WTC11 (cell line): ENCODE data around the gene LTA4H. TPM values are rescaled to one million over a fixed set of nuclear protein-coding genes. Genes with fewer than 3 reads are reported as not detected.

Experiments
- ATAC-seq: fragments of 200-7000 bp; cut with Tn5 transposase; 2 replicates; pipeline ENCODE4 v1.10.0; 2021; ENCODE audit warnings: mild to moderate bottlenecking, moderate library complexity
- CTCF ChIA-PET: fragments of 300-600 bp; sonication (Branson Sonifier 250); formaldehyde crosslinking; loops from one replicate; lab custom pipeline; 2021; ENCODE audit warnings: antibody characterized with exemption; lab: Charles Lee
- POLR2A ChIA-PET: fragments of 350-600 bp; sonication (Branson Sonifier 250); formaldehyde crosslinking; loops from one replicate; lab custom pipeline; 2021; ENCODE audit warnings: antibody characterized with exemption; lab: Charles Lee
- DNase-seq: peaks from one replicate; pipeline ENCODE4 v3.0.0; 2021; ENCODE audit warnings: low spot score
- H3K27ac Mint-ChIP-seq: 2 replicates; pipeline ENCODE4 v1.8.0; 2021; ENCODE audit warnings: mixed read lengths
- H3K27me3 Mint-ChIP-seq: 2 replicates; pipeline ENCODE4 v1.8.0; 2021; ENCODE audit warnings: low read depth, mild to moderate bottlenecking, moderate library complexity, mixed read lengths
- H3K36me3 Mint-ChIP-seq: 2 replicates; pipeline ENCODE4 v1.8.0; 2021; ENCODE audit warnings: mixed read lengths
- H3K4me1 Mint-ChIP-seq: 2 replicates; pipeline ENCODE4 v1.8.0; 2022; ENCODE audit warnings: mixed read lengths
- H3K4me3 Mint-ChIP-seq: 2 replicates; pipeline ENCODE4 v1.8.0; 2021; ENCODE audit warnings: mild to moderate bottlenecking, moderate library complexity, mixed read lengths
- H3K9me3 Mint-ChIP-seq: 2 replicates; pipeline ENCODE4 v1.8.0; 2021; ENCODE audit warnings: mixed read lengths
- ARID4B ChIP-seq: sonication (generic); formaldehyde crosslinking; IDR thresholded peaks from 2 replicates; pipeline ENCODE4 v1.8.0; 2023; ENCODE audit warnings: missing genetic modification reagents, mild to moderate bottlenecking, borderline replicate concordance
- ELF4 ChIP-seq: sonication (generic); formaldehyde crosslinking; IDR thresholded peaks from 2 replicates; pipeline ENCODE4 v1.8.1; 2022; ENCODE audit warnings: low read depth, mild to moderate bottlenecking, moderate library complexity, missing genetic modification reagents
- ETV6 ChIP-seq: sonication (generic); formaldehyde crosslinking; IDR thresholded peaks from 2 replicates; pipeline ENCODE4 v1.8.1; 2022; ENCODE audit warnings: mild to moderate bottlenecking, missing genetic modification reagents
- FOXP1 ChIP-seq: sonication (generic); formaldehyde crosslinking; IDR thresholded peaks from 2 replicates; pipeline ENCODE4 v1.8.0; 2022; ENCODE audit warnings: missing genetic modification reagents, mild to moderate bottlenecking, moderate library complexity, borderline replicate concordance
- GRHL2 ChIP-seq: fragments of 250-450 bp; sonication (Bioruptor Pico); IDR thresholded peaks from 2 replicates; pipeline ENCODE4 v1.8.0; 2022; ENCODE audit warnings: mild to moderate bottlenecking, moderate library complexity; ENCODE audit not compliant: insufficient replicate concordance, severe bottlenecking
- GTF2I ChIP-seq: fragments of 250-450 bp; sonication (Bioruptor Pico); conservative IDR thresholded peaks from 2 replicates; pipeline ENCODE4 v1.4.0; 2021; ENCODE audit warnings: mild to moderate bottlenecking
- NFE2L1 ChIP-seq: sonication (generic); formaldehyde crosslinking; IDR thresholded peaks from 2 replicates; pipeline ENCODE4 v1.8.1; 2023; ENCODE audit warnings: missing genetic modification reagents
- SOX15 ChIP-seq: fragments of 250-450 bp; sonication (Bioruptor Pico); IDR thresholded peaks from 2 replicates; pipeline ENCODE4 v1.9.0; 2021; ENCODE audit warnings: mild to moderate bottlenecking
- TCF7 ChIP-seq: sonication (generic); formaldehyde crosslinking; IDR thresholded peaks from 2 replicates; pipeline ENCODE4 v1.8.0; 2022; ENCODE audit warnings: mild to moderate bottlenecking, low read depth, missing genetic modification reagents, moderate library complexity
- total RNA-seq: library from RNA; stranded (reverse); gene quantifications from 3 replicates; pipeline ENCODE4 v1.2.3, GENCODE V29; 2021
- TF ChIP-seq, protein P1 (sequence below): fragments of 250-450 bp; sonication (Bioruptor Pico); IDR thresholded peaks from 2 replicates; pipeline ENCODE4 v1.8.0; 2021; ENCODE audit warnings: mild to moderate bottlenecking
- TF ChIP-seq, protein P2 (sequence below): sonication (generic); formaldehyde crosslinking; IDR thresholded peaks from 2 replicates; pipeline ENCODE4 v1.8.1; 2022; ENCODE audit warnings: mild to moderate bottlenecking, moderate library complexity, missing genetic modification reagents
- TF ChIP-seq, protein P3 (sequence below): sonication (generic); formaldehyde crosslinking; IDR thresholded peaks from 2 replicates; pipeline ENCODE4 v1.8.1; 2023; ENCODE audit warnings: mild to moderate bottlenecking, missing genetic modification reagents, borderline replicate concordance
- TF ChIP-seq, protein P4 (sequence below): fragments of 250-450 bp; sonication (Bioruptor Pico); conservative IDR thresholded peaks from 2 replicates; pipeline ENCODE4 v1.9.0; 2021; ENCODE audit warnings: mild to moderate bottlenecking
- TF ChIP-seq, protein P5 (sequence below): sonication (generic); formaldehyde crosslinking; IDR thresholded peaks from 2 replicates; pipeline ENCODE4 v1.8.1; 2023; ENCODE audit warnings: mild to moderate bottlenecking, missing genetic modification reagents, moderate library complexity

LTA4H gene
- total RNA-seq, 1 experiment from 2014 or later: 134 TPM

DNA sequence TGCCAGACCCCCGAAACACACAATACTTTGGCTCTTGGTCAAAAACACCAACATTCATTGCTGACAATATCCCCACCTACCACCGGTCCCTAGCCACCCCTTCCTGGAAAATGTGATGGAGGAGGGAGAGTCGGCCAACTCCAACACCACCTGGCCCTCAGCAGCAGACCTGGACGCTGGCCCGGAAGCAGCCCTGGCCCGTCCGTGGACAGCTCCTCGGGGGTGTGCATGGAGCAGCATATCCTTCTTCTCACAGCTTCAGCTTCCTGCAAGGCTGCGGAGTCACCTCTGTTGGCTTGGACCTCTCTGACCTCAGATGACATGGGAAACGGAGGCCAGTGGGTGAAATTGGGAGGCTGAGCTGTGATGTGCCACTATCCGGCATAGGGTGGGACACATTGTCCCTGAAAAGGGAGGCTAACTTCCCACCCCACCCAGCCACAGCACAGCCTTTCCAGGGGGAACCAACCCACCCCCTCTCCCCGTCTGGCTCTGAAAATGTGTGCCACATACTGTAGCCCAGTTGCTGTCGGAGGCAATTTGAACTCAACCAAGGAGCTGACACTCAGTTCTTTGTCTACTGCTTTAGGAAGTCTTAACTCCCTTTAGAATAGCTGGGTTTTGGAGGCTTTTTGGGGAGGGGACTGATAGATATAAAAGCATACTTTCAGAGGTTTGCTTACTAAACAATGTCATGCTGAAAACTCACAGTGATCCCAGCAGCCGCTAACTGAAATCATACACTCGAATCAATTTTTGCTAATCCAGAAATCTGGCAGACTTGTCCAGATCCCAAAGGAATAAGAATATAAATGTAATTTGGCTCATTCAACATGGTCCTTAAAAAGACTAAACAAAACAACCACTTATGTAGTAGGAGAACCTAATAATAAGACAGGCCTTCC lies 43.1 kb upstream of the LTA4H start:
- H3K27me3 Mint-ChIP-seq: no peaks in the 10 kb centered on the region
- H3K4me1 Mint-ChIP-seq: 0 out of 2 replicates have a peak, but pooled peaks cover 7% of the 10 kb centered on the region
- H3K9me3 Mint-ChIP-seq: no peaks in the 10 kb centered on the region
- no peaks in the 10 kb centered on the region for H3K36me3 Mint-ChIP-seq
- H3K4me3 Mint-ChIP-seq: no peak overlapping the region
- DNase-seq (no peak), ATAC-seq (no peak)
- no peak overlapping the region for H3K27ac Mint-ChIP-seq
- ChIA-PET POLR2A (no interaction called here), CTCF (no interaction called here)
- TF ChIP-seq, protein P1, sequence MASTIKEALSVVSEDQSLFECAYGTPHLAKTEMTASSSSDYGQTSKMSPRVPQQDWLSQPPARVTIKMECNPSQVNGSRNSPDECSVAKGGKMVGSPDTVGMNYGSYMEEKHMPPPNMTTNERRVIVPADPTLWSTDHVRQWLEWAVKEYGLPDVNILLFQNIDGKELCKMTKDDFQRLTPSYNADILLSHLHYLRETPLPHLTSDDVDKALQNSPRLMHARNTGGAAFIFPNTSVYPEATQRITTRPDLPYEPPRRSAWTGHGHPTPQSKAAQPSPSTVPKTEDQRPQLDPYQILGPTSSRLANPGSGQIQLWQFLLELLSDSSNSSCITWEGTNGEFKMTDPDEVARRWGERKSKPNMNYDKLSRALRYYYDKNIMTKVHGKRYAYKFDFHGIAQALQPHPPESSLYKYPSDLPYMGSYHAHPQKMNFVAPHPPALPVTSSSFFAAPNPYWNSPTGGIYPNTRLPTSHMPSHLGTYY: no peak
- TF ChIP-seq SOX15 (no peak), ELF4 (CRISPR knock-in tag) (no peak), GRHL2 (CRISPR knock-in tag) (no peak), NFE2L1 (CRISPR knock-in tag) (no peak), ETV6 (CRISPR knock-in tag) (no peak), FOXP1 (CRISPR knock-in tag) (no peak), TCF7 (no peak), ARID4B (CRISPR knock-in tag) (no peak), GTF2I (CRISPR knock-in tag) (no peak)
- TF ChIP-seq, protein P2, sequence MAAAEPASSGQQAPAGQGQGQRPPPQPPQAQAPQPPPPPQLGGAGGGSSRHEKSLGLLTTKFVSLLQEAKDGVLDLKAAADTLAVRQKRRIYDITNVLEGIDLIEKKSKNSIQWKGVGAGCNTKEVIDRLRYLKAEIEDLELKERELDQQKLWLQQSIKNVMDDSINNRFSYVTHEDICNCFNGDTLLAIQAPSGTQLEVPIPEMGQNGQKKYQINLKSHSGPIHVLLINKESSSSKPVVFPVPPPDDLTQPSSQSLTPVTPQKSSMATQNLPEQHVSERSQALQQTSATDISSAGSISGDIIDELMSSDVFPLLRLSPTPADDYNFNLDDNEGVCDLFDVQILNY (CRISPR knock-in tag): no peak
- TF ChIP-seq, protein P3, sequence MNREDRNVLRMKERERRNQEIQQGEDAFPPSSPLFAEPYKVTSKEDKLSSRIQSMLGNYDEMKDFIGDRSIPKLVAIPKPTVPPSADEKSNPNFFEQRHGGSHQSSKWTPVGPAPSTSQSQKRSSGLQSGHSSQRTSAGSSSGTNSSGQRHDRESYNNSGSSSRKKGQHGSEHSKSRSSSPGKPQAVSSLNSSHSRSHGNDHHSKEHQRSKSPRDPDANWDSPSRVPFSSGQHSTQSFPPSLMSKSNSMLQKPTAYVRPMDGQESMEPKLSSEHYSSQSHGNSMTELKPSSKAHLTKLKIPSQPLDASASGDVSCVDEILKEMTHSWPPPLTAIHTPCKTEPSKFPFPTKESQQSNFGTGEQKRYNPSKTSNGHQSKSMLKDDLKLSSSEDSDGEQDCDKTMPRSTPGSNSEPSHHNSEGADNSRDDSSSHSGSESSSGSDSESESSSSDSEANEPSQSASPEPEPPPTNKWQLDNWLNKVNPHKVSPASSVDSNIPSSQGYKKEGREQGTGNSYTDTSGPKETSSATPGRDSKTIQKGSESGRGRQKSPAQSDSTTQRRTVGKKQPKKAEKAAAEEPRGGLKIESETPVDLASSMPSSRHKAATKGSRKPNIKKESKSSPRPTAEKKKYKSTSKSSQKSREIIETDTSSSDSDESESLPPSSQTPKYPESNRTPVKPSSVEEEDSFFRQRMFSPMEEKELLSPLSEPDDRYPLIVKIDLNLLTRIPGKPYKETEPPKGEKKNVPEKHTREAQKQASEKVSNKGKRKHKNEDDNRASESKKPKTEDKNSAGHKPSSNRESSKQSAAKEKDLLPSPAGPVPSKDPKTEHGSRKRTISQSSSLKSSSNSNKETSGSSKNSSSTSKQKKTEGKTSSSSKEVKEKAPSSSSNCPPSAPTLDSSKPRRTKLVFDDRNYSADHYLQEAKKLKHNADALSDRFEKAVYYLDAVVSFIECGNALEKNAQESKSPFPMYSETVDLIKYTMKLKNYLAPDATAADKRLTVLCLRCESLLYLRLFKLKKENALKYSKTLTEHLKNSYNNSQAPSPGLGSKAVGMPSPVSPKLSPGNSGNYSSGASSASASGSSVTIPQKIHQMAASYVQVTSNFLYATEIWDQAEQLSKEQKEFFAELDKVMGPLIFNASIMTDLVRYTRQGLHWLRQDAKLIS: no peak
- TF ChIP-seq, protein P4, sequence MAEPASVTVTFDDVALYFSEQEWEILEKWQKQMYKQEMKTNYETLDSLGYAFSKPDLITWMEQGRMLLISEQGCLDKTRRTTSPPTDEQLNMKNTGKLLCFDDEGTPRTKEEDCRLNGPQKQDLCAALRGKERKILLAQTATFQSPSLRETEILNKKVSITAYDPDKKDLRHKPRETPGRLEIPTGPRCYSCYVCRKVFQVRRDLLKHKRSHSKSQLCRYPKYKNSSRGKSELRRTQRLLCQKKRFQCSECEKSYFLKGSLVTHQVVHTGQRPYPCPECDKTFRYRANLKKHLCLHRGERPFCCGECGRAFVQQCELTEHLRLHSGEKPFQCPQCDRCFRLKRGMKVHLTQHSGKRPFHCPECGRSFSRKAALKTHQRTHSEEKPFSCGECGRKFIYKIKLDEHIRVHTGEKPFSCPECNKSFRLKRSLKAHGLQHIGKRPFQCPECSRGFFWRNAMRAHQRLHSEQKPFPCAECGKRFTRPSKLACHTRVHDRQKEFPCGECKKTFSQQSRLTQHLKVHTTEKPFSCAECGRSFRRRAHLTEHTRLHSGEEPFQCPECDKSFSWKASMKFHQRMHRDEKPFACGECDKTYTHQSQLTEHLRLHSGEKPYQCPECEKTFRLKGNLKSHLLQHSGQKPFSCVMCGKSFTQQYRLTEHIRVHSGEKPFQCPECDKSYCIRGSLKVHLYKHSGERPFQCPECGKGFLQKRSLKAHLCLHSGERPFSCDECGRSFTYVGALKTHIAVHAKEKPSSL: no peak
- TF ChIP-seq, protein P5, sequence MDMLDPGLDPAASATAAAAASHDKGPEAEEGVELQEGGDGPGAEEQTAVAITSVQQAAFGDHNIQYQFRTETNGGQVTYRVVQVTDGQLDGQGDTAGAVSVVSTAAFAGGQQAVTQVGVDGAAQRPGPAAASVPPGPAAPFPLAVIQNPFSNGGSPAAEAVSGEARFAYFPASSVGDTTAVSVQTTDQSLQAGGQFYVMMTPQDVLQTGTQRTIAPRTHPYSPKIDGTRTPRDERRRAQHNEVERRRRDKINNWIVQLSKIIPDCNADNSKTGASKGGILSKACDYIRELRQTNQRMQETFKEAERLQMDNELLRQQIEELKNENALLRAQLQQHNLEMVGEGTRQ (CRISPR knock-in tag): no peak
